ENCODE results near the gene PLCB4.

- TF ChIP-seq, protein P1, sequence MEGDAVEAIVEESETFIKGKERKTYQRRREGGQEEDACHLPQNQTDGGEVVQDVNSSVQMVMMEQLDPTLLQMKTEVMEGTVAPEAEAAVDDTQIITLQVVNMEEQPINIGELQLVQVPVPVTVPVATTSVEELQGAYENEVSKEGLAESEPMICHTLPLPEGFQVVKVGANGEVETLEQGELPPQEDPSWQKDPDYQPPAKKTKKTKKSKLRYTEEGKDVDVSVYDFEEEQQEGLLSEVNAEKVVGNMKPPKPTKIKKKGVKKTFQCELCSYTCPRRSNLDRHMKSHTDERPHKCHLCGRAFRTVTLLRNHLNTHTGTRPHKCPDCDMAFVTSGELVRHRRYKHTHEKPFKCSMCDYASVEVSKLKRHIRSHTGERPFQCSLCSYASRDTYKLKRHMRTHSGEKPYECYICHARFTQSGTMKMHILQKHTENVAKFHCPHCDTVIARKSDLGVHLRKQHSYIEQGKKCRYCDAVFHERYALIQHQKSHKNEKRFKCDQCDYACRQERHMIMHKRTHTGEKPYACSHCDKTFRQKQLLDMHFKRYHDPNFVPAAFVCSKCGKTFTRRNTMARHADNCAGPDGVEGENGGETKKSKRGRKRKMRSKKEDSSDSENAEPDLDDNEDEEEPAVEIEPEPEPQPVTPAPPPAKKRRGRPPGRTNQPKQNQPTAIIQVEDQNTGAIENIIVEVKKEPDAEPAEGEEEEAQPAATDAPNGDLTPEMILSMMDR (conservative IDR thresholded peaks at IDR 0.05 in 1 of 2, IDR thresholded peaks at IDR 0.05 in 1 of 2; ENCODE audit: low read depth in 1 of 2, low read length in 2 of 2), result no peak
- TF ChIP-seq EZH2 (IDR thresholded peaks at IDR 0.05; ENCODE audit: low read length, missing control alignments), result no peak
Measured at GRCh38 chr20:9134346-9134745, 65.5 kb downstream of the PLCB4 start.

Data from fibroblast of lung (primary cell).